Cardiac atrium fibroblast (primary cell): ENCODE data around the gene CCDC74B. TPM values are rescaled to one million over a fixed set of nuclear protein-coding genes. Genes with fewer than 3 reads are reported as not detected.

Source experiments
- total RNA-seq: library from RNA; depleted of rRNA; stranded (reverse); fragments of >200 nt; gene quantifications from 2 replicates; pipeline ENCODE4 v1.2.3, GENCODE V29; 2015

Gene CCDC74B
- total RNA-seq, result 3.1 and 6.0 TPM in 2 replicates

GRCh38 chr2:130145006-130145414, at the start of gene CCDC74B:
TSS of gene CCDC74B (minus strand) at chr2:130145112. CDS start at chr2:130144996, 116 bp downstream.

DNA sequence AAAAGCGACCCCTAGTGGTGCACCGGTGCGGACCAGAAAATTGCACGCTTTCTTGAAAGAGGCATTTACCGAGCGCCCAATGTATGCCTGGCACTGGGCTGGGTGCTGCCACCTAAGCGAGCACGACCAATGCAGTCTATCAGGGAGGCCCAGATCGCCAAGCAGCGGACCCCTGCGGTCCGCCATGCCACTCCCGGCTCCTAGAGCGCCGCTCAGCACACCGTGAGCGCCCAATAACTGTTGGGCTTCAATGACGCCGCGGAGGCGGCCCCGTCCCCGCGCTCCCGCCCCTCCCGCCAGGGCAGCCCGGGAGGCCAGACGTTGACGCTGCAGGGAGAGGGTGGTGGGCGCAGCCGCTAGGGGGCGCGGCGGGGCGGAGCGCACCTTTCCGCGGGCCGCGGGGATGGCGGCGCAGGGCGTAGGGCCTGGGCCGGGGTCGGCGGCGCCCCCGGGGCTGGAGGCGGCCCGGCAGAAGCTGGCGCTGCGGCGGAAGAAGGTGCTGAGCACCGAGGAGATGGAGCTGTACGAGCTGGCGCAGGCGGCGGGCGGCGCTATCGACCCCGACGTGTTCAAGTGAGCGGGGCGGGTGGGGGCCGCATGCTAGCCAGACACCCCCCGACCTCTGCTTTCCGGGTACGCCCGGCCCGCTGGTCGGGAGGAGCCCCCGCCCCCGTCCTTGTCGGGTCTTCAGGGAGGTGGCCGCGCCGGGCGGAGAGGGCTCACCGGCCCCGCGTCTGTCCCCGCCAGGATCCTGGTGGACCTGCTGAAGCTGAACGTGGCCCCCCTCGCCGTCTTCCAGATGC, 37.2 kb upstream of the CCDC74B start, which contains the start of gene MZT2B:
MZT2B (plus strand) TSS at position 383 of the 803 bp plus-strand sequence; CDS start at position 404, 21 bp downstream.

DNA sequence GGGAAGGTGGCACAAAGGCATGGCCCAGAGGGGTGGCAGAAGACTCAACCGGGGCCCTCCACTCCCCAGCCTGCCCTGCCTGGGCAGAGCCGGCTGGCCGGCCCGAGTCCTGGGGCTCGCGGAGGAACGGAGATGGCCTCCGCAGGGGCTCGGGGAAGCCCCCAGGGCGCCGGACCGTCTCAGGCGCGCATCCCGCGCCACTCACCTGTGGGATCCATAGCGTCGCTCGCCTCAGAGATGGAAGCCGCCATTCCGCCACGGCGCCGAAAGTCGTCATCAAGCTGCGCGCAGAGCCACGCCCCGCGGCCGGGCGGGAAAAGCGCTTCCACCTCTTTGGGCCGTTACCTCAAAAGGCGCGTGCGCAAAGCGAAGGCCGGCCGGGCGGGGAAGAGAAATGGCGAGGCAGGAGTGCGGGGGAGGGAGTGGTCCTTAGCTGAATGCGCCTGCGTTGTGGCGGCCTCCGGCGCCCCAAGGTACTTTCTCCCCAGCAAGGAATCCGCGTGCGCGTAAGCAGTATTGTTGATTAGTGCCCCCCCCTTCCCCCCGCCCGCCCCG, 36.5 kb upstream of the CCDC74B start, which contains the start of gene SMPD4:
SMPD4 (minus strand) TSS at position 278 of the 555 bp plus-strand sequence. CDS start 5,010 bp downstream, outside the sequence.

DNA sequence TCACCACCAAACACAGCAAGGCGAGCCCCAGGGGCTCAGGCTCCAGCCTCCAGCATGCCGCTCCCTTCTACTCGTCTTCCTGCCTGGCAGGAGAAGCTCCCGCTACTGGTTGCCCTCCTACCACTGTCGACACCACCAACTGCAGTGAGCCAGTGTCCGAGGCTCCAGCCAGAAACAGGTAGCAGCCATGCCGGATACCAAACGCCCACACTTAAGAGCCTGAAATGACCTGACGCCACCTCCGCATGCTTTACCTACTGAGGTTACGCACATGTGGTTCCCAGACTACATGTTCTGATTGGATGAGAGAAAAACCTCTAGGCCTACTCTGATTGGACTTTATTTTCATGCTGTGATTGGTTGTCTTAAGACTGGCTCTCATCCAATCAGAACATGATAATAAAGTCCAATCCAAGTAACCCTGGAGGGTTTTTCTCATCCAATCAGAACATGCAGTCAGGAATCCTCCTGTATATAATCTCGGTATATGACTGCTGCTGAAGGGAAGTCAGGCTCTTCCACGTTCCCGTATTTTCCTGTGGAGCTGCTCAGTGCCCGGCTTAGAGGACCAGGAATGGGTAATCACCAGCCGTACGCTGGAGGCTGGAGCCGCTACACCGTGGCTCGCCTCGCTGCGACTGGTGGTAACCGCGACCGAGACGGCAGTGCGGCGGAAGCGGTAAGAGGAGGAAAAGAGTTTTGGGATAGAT, 15.6 kb downstream of the CCDC74B start, which contains the start of gene POTEF:
POTEF (minus strand) TSS at position 103 of the 710 bp plus-strand sequence. CDS start 8,707 bp downstream, outside the sequence.

Other genes with a start within 250 kb of the CCDC74B start
- gene RAB6C, start 165.4 kb downstream of the CCDC74B start, total RNA-seq, result not detected in 2 replicates
- gene POTEF, start 15.9 kb downstream of the CCDC74B start, total RNA-seq, result not detected in 2 replicates
- 30.9 and 32.7 TPM in 2 replicates for gene SMPD4, start 36.5 kb upstream of the CCDC74B start, total RNA-seq
- 158 and 171 TPM in 2 replicates for gene MZT2B, start 37.1 kb upstream of the CCDC74B start, total RNA-seq
- not detected in 2 replicates for gene TUBA3E, start 53.3 kb upstream of the CCDC74B start, total RNA-seq
- gene IMP4, start 197.8 kb upstream of the CCDC74B start, total RNA-seq, result 72.1 and 95.9 TPM in 2 replicates
- 15.3 and 18.0 TPM in 2 replicates for gene PTPN18, start 210.9 kb upstream of the CCDC74B start, total RNA-seq